ENCODE data around the gene ZNF717.

GRCh38 chr3:75782506-75782905, 2.8 kb downstream of the ZNF717 start:
- no peak for TF ChIP-seq CTCF (IDR thresholded peaks at IDR 0.05)
- TF ChIP-seq POLR2A (IDR thresholded peaks at IDR 0.05), result no peak
